Right lobe of liver (tissue), 4 donors: ENCODE measurements around the gene SCAMP2.

Experiments used
- POLR2A ChIP-seq: fragments of 450-650 bp; IDR thresholded peaks from one replicate; pipeline ENCODE4 v1.6.1; 2017; ENCODE audit warnings: antibody characterized with exemption, mild to moderate bottlenecking
- TF ChIP-seq, protein P1 (sequence below), 4 donors: fragments of 200-600 bp in 3 of 4; fragments of 450-650 bp in 1 of 4; IDR thresholded peaks; one replicate each; pipeline versions ENCODE4 v1.5.1 to v1.8.0; 2016 to 2022; ENCODE audit warnings: antibody characterized with exemption in 4 of 4, mild to moderate bottlenecking in 2 of 4
- donor health status: DM: no; HTN: no; CAD: no.
- donor health status: DM: no; HTN: no; CAD: no.
- donor health status: DM: no; HTN: yes; CAD: no.

DNA sequence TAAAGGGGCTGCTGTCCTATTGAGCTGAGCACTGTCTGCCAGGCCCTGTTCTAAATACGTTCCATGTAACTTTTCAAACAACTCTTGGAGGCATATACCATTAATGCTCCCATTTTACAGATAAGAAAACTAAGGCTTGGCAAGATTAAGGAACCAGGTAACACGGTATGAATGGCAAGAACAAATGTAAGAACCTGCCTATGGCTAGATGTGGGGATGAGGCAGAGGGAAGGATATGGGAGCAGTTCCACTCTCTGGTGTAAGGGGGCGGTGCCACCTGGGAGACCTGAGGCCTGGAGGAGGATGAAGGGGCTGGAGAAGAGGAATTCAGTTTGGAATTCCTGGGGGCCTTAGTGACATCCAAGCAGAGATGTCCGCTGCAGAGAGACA lies 64.3 kb downstream of the SCAMP2 start:
- TF ChIP-seq, protein P1, sequence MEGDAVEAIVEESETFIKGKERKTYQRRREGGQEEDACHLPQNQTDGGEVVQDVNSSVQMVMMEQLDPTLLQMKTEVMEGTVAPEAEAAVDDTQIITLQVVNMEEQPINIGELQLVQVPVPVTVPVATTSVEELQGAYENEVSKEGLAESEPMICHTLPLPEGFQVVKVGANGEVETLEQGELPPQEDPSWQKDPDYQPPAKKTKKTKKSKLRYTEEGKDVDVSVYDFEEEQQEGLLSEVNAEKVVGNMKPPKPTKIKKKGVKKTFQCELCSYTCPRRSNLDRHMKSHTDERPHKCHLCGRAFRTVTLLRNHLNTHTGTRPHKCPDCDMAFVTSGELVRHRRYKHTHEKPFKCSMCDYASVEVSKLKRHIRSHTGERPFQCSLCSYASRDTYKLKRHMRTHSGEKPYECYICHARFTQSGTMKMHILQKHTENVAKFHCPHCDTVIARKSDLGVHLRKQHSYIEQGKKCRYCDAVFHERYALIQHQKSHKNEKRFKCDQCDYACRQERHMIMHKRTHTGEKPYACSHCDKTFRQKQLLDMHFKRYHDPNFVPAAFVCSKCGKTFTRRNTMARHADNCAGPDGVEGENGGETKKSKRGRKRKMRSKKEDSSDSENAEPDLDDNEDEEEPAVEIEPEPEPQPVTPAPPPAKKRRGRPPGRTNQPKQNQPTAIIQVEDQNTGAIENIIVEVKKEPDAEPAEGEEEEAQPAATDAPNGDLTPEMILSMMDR (IDR thresholded peaks at IDR 0.05), result no peak
- no peak for TF ChIP-seq POLR2A
